Measurements from ENCODE around the gene MRGPRG. TPM values are rescaled to one million over a fixed set of nuclear protein-coding genes. Genes with fewer than 3 reads are reported as not detected.

Gene MRGPRG
- total RNA-seq, 1 donor from 2014 or later: not detected

DNA sequence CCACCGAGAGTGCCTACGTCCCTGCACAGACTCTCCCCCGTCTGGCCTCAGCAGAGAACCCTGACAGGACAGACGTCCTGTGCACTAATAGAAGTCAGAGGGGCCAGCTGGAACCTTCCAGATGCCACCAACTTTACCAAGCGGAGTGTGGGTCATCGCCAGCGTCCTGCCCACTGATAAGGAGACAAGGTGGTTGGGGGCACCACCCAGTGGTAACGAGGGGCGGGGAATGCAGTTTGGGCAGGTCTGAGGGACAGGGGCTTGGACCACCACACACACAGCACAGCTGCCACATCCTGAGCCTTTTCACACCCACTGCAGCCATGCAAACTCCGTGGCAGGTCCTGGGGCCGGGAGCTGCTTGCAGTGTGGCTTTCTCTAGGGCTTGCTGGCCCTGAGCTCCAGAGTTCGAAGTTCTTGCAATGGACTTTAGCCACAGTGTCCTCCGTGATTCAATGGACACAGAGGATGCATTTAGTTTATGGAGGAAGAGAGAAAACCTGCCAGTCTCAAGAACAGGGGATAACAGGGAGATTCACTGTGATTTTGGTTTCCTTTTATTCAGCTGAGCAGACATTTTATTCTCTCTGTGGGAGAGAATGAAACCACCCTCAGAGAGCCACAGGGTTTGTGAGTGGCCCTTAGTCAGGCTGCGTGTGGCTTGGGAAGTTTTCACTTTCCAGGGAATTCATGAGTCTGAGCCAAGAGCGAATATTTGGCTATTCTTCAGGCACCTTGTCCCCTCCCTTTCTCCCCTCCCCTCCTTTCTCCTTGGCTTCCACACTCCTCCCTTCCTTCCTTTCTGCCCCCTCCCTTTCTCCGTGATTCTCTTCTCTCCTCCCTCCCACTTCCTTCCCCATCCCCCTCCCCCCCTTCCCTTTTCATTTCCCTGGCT, 13.1 kb downstream of the MRGPRG start:
- H3K27me3 Mint-ChIP-seq (ENCODE audit: low read depth): peaks cover 59% of the 10 kb centered on the region

DNA sequence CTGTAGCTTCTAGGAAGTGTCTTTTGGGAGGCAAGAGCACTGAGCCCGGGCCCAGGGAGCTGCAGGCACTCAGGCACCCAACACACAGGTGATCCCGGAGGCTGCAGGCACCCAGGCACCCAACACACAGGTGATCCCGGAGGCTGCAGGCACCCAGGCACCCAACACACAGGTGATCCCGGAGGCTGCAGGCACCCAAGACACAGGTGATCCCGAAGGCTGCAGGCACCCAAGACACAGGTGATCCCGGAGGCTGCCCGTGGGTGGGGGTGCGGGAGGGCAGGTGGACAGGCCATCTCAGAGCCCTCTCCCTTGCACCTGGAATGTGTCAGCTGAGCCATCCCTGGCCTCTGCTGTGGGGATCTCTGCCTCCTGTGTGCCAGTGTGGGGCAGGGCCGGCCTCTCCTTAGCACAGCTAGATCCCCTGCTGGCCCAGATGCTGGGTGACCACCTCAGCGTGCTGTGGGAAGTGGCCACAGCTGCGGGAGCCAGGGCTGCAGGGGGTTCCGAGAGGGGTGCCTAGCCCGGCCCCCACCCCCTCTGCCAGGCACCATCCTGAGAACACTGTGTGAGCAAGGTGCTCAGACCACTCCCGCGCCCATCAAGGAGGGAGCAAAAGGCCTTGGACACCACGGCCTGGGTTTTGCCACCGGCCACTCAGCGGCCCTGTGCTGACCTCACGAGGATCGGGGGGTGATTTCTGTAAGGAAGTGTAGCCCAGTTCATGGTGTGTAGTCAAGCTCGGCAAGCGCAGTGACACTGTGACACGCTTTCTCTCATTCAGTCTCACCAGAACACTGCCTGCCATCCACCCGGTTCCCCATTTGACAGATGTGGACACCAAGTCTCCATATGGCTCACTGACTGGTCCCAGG, 14.2 kb downstream of the MRGPRG start:
- TF ChIP-seq, protein P1, sequence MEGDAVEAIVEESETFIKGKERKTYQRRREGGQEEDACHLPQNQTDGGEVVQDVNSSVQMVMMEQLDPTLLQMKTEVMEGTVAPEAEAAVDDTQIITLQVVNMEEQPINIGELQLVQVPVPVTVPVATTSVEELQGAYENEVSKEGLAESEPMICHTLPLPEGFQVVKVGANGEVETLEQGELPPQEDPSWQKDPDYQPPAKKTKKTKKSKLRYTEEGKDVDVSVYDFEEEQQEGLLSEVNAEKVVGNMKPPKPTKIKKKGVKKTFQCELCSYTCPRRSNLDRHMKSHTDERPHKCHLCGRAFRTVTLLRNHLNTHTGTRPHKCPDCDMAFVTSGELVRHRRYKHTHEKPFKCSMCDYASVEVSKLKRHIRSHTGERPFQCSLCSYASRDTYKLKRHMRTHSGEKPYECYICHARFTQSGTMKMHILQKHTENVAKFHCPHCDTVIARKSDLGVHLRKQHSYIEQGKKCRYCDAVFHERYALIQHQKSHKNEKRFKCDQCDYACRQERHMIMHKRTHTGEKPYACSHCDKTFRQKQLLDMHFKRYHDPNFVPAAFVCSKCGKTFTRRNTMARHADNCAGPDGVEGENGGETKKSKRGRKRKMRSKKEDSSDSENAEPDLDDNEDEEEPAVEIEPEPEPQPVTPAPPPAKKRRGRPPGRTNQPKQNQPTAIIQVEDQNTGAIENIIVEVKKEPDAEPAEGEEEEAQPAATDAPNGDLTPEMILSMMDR (IDR thresholded peaks at IDR 0.05; ENCODE audit: unreplicated experiment): no peak
- H3K9me3 Mint-ChIP-seq: no peaks in the 10 kb centered on the region
- peaks cover 65% of the 10 kb centered on the region for H3K27me3 Mint-ChIP-seq (ENCODE audit: low read depth)
- H3K36me3 Mint-ChIP-seq: no peaks in the 10 kb centered on the region
- H3K4me3 Mint-ChIP-seq: no peak overlapping the region
- H3K4me1 Mint-ChIP-seq: no peaks in the 10 kb centered on the region
- DNase-seq (ENCODE audit: low spot score in 2 of 2, unreplicated experiment in 2 of 2): no peak
- no peak overlapping the region for H3K27ac Mint-ChIP-seq

More for the DNA sequence above, 13.1 kb downstream of the MRGPRG start:
- no peak for DNase-seq (ENCODE audit: low spot score in 2 of 2, unreplicated experiment in 2 of 2)
- TF ChIP-seq, protein P1 (IDR thresholded peaks at IDR 0.05; ENCODE audit: unreplicated experiment): no peak
- Mint-ChIP-seq H3K4me3 (no peak overlapping the region), H3K36me3 (no peaks in the 10 kb centered on the region), H3K4me1 (no peaks in the 10 kb centered on the region), H3K9me3 (no peaks in the 10 kb centered on the region), H3K27ac (no peak overlapping the region)

DNA sequence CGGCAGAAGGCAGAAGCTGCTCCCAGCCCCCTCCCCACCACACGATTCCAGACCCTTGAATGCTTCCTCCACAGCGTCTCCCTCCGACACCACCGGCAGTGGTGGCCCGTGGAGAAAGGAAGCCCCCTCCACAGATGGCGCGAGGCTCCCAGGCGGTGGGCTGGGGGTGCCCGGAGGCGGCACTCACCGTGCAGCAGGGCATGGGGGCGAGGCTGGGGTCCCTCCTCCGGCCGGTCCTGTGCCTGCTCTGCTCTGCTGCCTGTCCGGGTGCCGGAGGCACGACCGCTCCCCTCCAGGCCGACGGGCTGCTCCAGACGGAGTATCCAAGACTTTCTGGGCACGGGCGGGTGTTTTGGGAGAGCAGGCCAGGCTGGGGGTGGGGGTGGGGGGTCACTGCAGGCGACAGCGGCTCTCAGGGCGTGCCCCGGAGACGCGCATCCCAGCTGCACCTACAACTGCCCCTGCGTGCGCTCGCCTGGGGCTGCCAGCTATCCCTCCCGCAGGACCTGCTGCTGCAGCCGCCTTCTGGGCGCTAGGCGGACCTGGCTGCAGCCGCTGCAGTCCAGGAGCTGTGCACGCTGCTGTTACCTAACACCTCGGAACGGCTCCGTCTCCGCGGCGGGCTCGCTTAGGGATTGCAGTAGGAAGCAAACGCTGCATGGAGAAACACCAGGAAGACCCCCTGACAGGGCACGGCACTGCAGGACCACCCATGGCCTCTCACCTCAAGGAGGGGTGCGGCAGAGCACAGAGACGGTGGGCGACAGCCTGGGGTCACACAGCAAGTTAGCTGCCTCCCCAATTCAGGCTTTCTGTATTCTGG, 15.2 kb downstream of the MRGPRG start:
- Mint-ChIP-seq H3K27me3 (ENCODE audit: low read depth) (peaks cover 65% of the 10 kb centered on the region), H3K4me3 (no peak overlapping the region), H3K27ac (no peak overlapping the region), H3K9me3 (no peaks in the 10 kb centered on the region), H3K36me3 (no peaks in the 10 kb centered on the region), H3K4me1 (no peaks in the 10 kb centered on the region)
- no peak for DNase-seq (ENCODE audit: low spot score in 2 of 2, unreplicated experiment in 2 of 2)
- TF ChIP-seq, protein P1 (IDR thresholded peaks at IDR 0.05; ENCODE audit: unreplicated experiment): no peak

DNA sequence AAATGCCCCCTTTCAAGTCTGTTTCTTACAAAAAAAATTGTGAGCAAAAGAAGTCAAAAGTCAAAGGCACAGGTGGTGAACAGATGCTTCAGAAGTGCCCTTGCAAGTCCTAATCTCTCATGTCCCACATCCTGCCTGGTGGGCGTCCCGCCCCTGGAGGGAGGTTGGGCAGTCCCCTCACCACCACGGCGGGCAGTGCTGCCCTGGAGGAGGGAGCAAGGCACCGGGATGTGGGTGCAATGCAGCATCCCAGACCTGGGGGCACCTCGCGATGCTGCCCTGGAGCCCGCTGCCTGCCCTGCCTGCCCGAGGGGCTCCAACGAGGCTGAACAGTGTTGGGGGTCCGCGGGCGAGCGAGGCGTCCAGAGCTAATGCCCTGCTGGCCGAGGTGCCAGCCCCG, 15.9 kb downstream of the MRGPRG start:
- DNase-seq (ENCODE audit: low spot score in 2 of 2, unreplicated experiment in 2 of 2): no peak
- Mint-ChIP-seq H3K27ac (no peak overlapping the region), H3K36me3 (no peaks in the 10 kb centered on the region), H3K9me3 (no peaks in the 10 kb centered on the region), H3K27me3 (ENCODE audit: low read depth) (peaks cover 67% of the 10 kb centered on the region), H3K4me3 (no peak overlapping the region), H3K4me1 (no peaks in the 10 kb centered on the region)
- TF ChIP-seq, protein P1 (IDR thresholded peaks at IDR 0.05; ENCODE audit: unreplicated experiment): no peak

DNA sequence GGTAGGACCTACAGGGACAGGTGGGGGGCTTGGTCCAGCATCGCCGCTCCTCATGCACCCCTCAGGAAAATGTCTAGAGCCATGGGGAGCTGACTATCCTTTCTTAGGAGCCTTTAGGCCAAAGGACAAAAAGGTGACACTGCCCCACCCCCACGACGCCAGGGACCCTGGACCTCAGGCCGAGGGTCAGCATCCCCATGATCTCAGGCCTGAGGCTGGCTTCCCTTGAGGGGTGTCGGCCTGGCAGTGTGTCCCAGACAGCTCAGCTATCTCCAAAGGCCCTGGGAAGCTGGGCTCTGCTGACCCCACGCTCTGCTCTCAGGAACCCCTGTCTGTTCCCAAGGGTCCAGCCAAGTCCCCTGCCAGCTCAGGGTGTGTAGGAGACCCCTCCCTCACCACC, 16.3 kb downstream of the MRGPRG start:
- Mint-ChIP-seq H3K27me3 (ENCODE audit: low read depth) (peaks cover 67% of the 10 kb centered on the region), H3K36me3 (no peaks in the 10 kb centered on the region), H3K4me1 (no peaks in the 10 kb centered on the region), H3K9me3 (no peaks in the 10 kb centered on the region), H3K27ac (no peak overlapping the region), H3K4me3 (no peak overlapping the region)
- TF ChIP-seq, protein P1 (IDR thresholded peaks at IDR 0.05; ENCODE audit: unreplicated experiment): no peak
- DNase-seq (ENCODE audit: low spot score in 2 of 2, unreplicated experiment in 2 of 2): no peak
